GOT3 (cell line): Measurements from ENCODE around the gene CTNS.
"Not testable (repeated sequence)": the region's sequence is repeated elsewhere in the genome, so short reads cannot be mapped to it uniquely, and the experiment has no call there.

Source experiments
- DNase-seq: peaks from one replicate; lab custom pipeline; 2025; ENCODE audit warnings: mixed read lengths; lab: John Stamatoyannopoulos, UW

CTNS gene

GRCh38 chr17:3688027-3688553, 51.5 kb downstream of the CTNS start:
- no peak for DNase-seq

GRCh38 chr17:3688852-3689261, 52.3 kb downstream of the CTNS start:
- DNase-seq: no peak

GRCh38 chr17:3689262-3690093, 52.9 kb downstream of the CTNS start:
- DNase-seq: no peak

- DNase-seq: no peak
Observed at GRCh38 chr17:3690094-3690715, 53.6 kb downstream of the CTNS start.

- no peak for DNase-seq
Observed at GRCh38 chr17:3691617-3692067, 55.1 kb downstream of the CTNS start.

- no peak for DNase-seq
Observed at GRCh38 chr17:3692346-3692745, 55.8 kb downstream of the CTNS start.

- no peak for DNase-seq
Observed at GRCh38 chr17:3693141-3693540, 56.6 kb downstream of the CTNS start.

- DNase-seq: no peak
Observed at GRCh38 chr17:3693829-3694231, 57.3 kb downstream of the CTNS start.

- no peak for DNase-seq
Observed at GRCh38 chr17:3695129-3695722, 58.7 kb downstream of the CTNS start.

GRCh38 chr17:3695723-3696411, 59.3 kb downstream of the CTNS start, which contains the start of gene P2RX5:
P2RX5 (minus strand) TSS chr17:3696155; CDS start chr17:3696005, 150 bp downstream.
- no peak for DNase-seq

GRCh38 chr17:3697103-3697476, 60.5 kb downstream of the CTNS start:
- DNase-seq: no peak

- DNase-seq: no peak
Observed at GRCh38 chr17:3698139-3698538, 61.6 kb downstream of the CTNS start.

- no peak for DNase-seq
Observed at GRCh38 chr17:3699951-3700350, 63.4 kb downstream of the CTNS start.

GRCh38 chr17:3702041-3702539, 65.5 kb downstream of the CTNS start:
- DNase-seq: not testable (repeated sequence)

GRCh38 chr17:3704931-3705717, 68.6 kb downstream of the CTNS start:
- no peak for DNase-seq

- not testable (repeated sequence) for DNase-seq
Observed at GRCh38 chr17:3705718-3705984, 69.1 kb downstream of the CTNS start.

GRCh38 chr17:3708366-3708765, 71.8 kb downstream of the CTNS start:
- no peak for DNase-seq

GRCh38 chr17:3710951-3711383, 74.4 kb downstream of the CTNS start:
- DNase-seq: no peak
